ENCODE results near the gene FIZ1.

The FIZ1 gene

GRCh38 chr19:55566823-55567222, 32.5 kb downstream of the FIZ1 start:
- no peak for DNase-seq

DNA sequence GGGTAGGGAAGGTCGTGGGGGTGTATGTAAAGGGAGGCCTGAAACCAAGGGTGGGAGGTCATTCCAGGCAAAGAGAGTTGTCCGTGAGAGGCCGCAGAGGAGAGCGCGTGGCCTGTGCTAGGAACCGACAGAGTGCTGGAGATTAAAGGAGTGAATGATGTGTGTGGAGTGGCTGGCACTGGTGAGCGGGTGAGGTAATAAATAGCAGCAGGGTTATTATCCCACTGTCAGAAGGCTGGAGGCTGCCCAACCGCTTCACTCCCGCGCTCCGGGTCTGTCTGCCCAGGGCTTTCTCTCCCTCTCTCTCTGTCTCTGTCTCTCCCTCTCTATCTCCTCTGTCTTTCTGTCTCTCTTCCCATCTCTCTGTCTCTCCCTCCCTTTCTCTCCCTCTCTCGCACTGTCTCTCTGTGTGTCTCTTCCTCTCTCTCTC, 36.0 kb downstream of the FIZ1 start:
- no peak for DNase-seq

DNA sequence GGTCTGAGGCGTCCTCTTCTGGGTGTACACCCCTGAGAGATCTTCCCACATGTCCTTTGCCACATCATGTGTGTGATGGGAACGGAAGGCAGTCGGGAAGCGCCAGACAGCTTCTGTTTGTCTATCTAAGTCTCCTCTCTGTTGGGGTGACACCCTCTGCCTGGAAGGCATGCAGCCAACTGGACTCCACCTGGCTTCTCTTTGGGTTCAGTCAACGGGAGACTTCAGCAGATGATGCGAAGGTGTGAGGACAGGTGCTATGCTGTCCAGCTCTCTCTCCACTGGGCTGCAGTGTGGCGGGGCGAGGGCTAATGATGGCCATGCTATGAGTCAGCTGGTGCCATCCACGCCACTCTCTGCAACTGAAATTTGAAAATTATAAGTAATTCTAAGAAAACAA, 39.6 kb downstream of the FIZ1 start:
- DNase-seq, result no peak

DNA sequence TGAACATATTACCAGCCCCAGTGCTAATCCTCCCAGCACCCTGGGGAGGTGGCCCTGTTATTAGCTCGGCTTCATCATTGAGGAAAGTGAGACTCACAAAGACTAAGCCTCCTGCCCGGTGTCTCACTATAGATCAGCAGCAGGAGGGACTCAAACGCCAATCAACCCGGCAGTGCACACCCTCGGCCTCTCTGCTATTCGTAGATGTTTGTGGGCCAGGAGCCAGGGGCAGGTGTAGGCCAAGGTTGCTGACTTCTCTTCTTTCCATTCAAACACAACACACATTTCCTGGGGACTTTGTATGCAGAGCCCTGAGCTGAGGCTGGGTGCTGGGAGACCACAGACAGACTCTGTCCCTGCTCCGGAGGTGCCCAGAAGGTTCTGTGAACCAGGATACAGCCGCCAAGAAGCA, 44.6 kb downstream of the FIZ1 start:
- DNase-seq, result no peak

DNA sequence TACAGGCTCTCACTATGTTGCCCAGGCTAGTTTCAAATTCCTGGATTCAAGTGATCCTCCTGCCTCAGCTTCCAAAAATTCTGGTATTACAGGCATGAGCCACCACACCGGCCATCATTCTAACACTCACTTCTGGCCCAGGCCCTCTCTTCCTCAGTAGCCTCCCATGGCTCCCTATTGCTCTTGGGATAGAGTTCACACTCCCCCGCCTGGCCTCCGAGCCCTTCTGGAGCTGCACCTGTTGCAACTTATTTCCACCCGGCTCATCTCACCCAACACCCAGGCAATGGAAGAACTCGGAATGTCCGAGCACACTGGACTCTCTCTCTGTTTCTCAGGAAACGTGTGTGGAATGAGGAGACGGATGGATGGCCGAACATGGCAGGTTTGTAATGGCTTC, 45.0 kb downstream of the FIZ1 start:
- DNase-seq, result no peak

- DNase-seq, result no peak
Measured at GRCh38 chr19:55553217-55554182, 45.8 kb downstream of the FIZ1 start.

GRCh38 chr19:55552620-55553019, 46.7 kb downstream of the FIZ1 start:
- no peak for DNase-seq

DNA sequence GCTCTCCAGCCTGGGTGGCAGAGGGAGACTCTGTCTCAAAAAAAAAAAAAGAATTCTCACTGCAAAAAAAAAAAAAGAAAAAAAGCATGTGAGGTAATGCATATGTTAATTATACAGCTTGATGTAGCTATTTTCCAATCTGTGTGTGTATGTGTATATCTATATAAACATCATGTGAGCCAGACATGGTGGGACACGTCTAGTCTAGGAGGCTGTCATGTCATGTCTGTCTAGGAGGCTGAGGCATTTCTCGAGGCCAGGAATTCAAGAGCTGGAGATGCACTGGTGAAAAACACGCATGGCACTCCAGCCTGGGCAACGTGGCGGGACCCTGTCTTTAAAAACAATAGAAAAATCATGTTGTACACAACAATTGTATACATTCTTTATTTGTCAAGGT, 47.1 kb downstream of the FIZ1 start:
- DNase-seq, result no peak

DNA sequence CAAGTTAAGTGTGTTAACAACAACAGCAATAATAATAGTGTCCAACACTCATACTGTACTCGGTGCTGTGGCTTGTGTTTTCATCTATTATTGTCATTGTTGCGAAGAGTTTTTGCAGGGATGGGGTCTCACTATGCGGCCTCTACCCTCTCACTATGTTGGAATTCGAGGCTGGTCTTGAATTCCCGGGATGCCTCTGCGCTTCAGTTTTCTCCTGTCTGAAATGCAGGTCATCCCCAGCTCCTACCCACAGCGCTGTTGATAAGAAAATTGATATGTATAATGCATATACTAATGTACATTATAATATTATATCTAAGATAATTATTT, 49.0 kb downstream of the FIZ1 start:
- no peak for DNase-seq

GRCh38 chr19:55549500-55550320, 49.6 kb downstream of the FIZ1 start:
- no peak for DNase-seq

DNA sequence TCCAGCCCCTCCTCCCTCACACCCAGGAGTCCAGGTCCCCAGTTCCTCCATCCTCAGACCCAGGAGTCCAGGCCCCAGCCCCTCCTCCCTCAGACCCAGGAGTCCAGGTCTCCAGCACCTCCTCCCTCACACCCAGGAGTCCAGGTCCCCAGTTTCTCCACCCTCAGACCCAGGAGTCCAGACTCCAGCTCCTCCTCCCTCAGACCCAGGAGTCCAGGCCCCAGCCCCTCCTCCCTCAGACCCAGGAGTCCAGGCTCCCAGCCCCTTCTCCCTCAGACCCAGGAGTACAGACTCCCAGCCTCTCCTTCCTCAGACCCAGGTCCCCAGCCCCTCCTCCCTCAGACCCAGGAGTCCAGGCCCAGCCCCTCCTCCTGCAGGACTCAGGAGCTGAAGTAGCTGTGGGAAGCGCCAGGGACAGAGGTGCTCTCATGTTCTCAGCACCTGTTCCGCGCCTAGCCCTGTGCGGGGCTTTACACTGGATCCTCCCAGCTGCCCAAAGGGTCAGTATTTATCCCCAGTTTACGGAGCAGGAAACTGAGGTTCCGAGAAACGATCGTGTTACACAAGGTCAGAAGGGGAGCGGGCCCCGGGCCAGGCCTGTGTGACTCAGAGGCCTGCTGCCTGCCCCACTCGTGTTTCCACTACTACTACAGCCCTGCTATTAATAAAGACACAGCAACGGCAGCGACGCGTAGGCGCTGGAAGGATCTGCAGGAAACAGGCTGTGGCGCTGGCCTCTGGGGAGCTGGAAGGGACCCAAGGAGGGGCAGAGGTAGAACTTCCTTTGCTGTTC, 52.3 kb downstream of the FIZ1 start:
- DNase-seq, result no peak

- DNase-seq, result no peak
Measured at GRCh38 chr19:55546011-55546410, 53.3 kb downstream of the FIZ1 start.

DNA sequence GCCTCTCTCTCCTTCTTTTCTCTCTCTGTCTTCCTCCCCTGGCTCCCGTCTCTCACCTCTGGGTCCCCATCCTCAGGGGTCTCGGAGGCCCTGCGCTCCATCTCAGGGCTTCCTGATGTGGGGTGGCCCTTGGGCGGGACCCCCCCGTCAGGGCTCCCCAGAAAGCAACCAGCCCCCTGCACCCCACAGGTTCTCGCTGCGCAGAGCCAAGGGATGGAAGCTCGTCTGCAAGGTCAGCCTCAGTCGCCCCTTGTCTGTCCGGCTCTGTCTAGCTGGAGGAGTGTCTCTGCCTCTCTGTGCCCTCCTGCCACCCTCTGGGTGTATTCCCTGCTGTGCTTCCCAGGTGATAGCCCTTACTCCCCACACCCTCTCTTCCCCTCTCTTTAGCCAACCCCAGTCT, 53.9 kb downstream of the FIZ1 start, which contains the start of gene SBK3:
SBK3 (minus strand) TSS at position 101 of the 400 bp plus-strand sequence; CDS start at position 101, 0 bp downstream.
- no peak for DNase-seq

- DNase-seq, result no peak
Measured at GRCh38 chr19:55544776-55545439, 54.4 kb downstream of the FIZ1 start.

GRCh38 chr19:55544014-55544413, 55.3 kb downstream of the FIZ1 start:
- no peak for DNase-seq

GRCh38 chr19:55543567-55543966, 55.8 kb downstream of the FIZ1 start:
- DNase-seq, result no peak

- DNase-seq, result no peak
Measured at GRCh38 chr19:55542292-55542855, 56.9 kb downstream of the FIZ1 start.

Data from AML-193 (cell line).